H1 (cell line): Measurements from ENCODE around the gene RELN. TPM values are rescaled to one million over a fixed set of nuclear protein-coding genes. Genes with fewer than 3 reads are reported as not detected.

Experiments used
- CTCF ChIA-PET: fragments of 300-600 bp; sonication (Branson Sonifier 250); formaldehyde crosslinking; loops from one replicate; lab custom pipeline; 2021; ENCODE audit not compliant: partially characterized antibody; lab: Charles Lee
- POLR2A ChIA-PET: fragments of 300-600 bp; sonication (Branson Sonifier 250); formaldehyde crosslinking; loops from one replicate; lab custom pipeline; 2021; ENCODE audit warnings: inconsistent platforms; ENCODE audit not compliant: partially characterized antibody; lab: Charles Lee
- DNase-seq, 2 experiments: peaks; one replicate each; pipeline versions ENCODE4 v3.0.0 to v3.0.0-alpha.2; 2010 to 2022; ENCODE audit warnings: low spot score in 2 of 2, low read depth in 1 of 2, mixed read lengths in 1 of 2
- FAIRE-seq: peaks from 2 replicates; lab custom pipeline; 2011; peaks lifted over from hg19 to GRCh38; lab: Jason Lieb, UNC
- H2AFZ ChIP-seq: 2 replicates; pipeline ENCODE4 v1.8.1; 2012; ENCODE audit warnings: low read length, inconsistent platforms
- H2AK5ac ChIP-seq: 2 replicates; pipeline ENCODE4 v1.6.1; 2013; ENCODE audit warnings: low read depth, low read length
- H2BK120ac ChIP-seq: replicated peaks from 2 replicates; pipeline ENCODE3; 2013; ENCODE audit warnings: low read depth, low read length, inconsistent platforms
- H2BK12ac ChIP-seq: 2 replicates; pipeline ENCODE4 v1.6.1; 2013; ENCODE audit warnings: low read depth, low read length
- H2BK15ac ChIP-seq: 2 replicates; pipeline ENCODE4 v1.6.1; 2013; ENCODE audit warnings: low read length
- H2BK20ac ChIP-seq: 2 replicates; pipeline ENCODE4 v1.6.1; 2013; ENCODE audit warnings: low read length
- H2BK5ac ChIP-seq: 2 replicates; pipeline ENCODE4 v1.6.1; 2013; ENCODE audit warnings: low read depth, low read length
- H3K14ac ChIP-seq: 2 replicates; pipeline ENCODE4 v1.6.1; 2013; ENCODE audit warnings: inconsistent platforms; ENCODE audit not compliant: insufficient read length
- H3K18ac ChIP-seq: 2 replicates; pipeline ENCODE4 v1.6.1; 2013; ENCODE audit warnings: low read length; ENCODE audit errors: extremely low read depth
- H3K23ac ChIP-seq: 2 replicates; pipeline ENCODE4 v1.6.1; 2013; ENCODE audit warnings: inconsistent platforms; ENCODE audit not compliant: insufficient read length
- H3K23me2 ChIP-seq: 2 replicates; pipeline ENCODE4 v1.6.1; 2013; ENCODE audit warnings: low read depth, low read length
- H3K27ac ChIP-seq: 2 replicates; pipeline ENCODE4 v1.6.1; 2011; ENCODE audit warnings: low read depth, low read length, inconsistent platforms
- H3K27me3 ChIP-seq, 4 experiments: replicated peaks in 1 of 4; 1 replicate in 1 of 4; 2 replicates in 3 of 4; pipeline versions ENCODE4 v1.6.1 to v1.8.1; 2011 to 2013; ENCODE audit warnings: low read length in 3 of 4, mild to moderate bottlenecking in 3 of 4, inconsistent platforms in 2 of 4, mixed read lengths in 2 of 4, moderate library complexity in 1 of 4; ENCODE audit not compliant: control insufficient read depth in 3 of 4, insufficient read depth in 3 of 4; ENCODE audit errors: extremely low read depth in 1 of 4
- H3K36me3 ChIP-seq, 4 experiments: 2 replicates each; pipeline versions ENCODE4 v1.6.1 to v1.8.1; 2011 to 2013; ENCODE audit warnings: mild to moderate bottlenecking in 4 of 4, low read length in 3 of 4, moderate library complexity in 2 of 4, control low read depth in 1 of 4, inconsistent platforms in 1 of 4; ENCODE audit not compliant: insufficient read depth in 4 of 4, control insufficient read depth in 2 of 4
- H3K4ac ChIP-seq: replicated peaks from 2 replicates; pipeline ENCODE3; 2013; ENCODE audit warnings: low read length, low read depth, mixed read lengths, inconsistent platforms; ENCODE audit not compliant: insufficient read length
- H3K4me1 ChIP-seq, 4 experiments: replicated peaks in 1 of 4; 1 replicate in 1 of 4; 2 replicates in 3 of 4; pipeline versions ENCODE4 v1.6.1 to v1.8.1; 2011 to 2013; ENCODE audit warnings: low read length in 3 of 4, inconsistent platforms in 2 of 4, mixed read lengths in 1 of 4; ENCODE audit not compliant: insufficient read depth in 4 of 4, control insufficient read depth in 3 of 4
- H3K4me2 ChIP-seq, 2 experiments: 2 replicates each; pipeline versions ENCODE4 v1.6.1 to v1.8.1; 2011 to 2013; ENCODE audit warnings: low read depth in 2 of 2, low read length in 2 of 2, control low read depth in 1 of 2, inconsistent platforms in 1 of 2, mild to moderate bottlenecking in 1 of 2; ENCODE audit not compliant: insufficient read depth in 1 of 2
- H3K4me3 ChIP-seq, 4 experiments: fragments of 200-600, 300-600 bp in 1 of 4; sonication (generic), shearing (Covaris generic), sonication (Bioruptor Twin) in 1 of 4; 2 replicates each; pipeline versions ENCODE4 v1.5.1 to v1.8.1; 2011 to 2016; ENCODE audit warnings: low read length in 4 of 4, low read depth in 3 of 4, control low read depth in 2 of 4, inconsistent platforms in 2 of 4, mild to moderate bottlenecking in 2 of 4, mixed read lengths in 1 of 4, moderate library complexity in 1 of 4; ENCODE audit not compliant: insufficient read depth in 2 of 4; ENCODE audit errors: extremely low read depth in 1 of 4
- H3K56ac ChIP-seq: replicated peaks from 2 replicates; pipeline ENCODE3; 2013; ENCODE audit warnings: low read depth, mild to moderate bottlenecking, mixed read lengths, low read length, inconsistent platforms; ENCODE audit not compliant: insufficient read length
- H3K79me1 ChIP-seq: 2 replicates; pipeline ENCODE4 v1.6.1; 2013; ENCODE audit warnings: low read depth, low read length, control low read depth
- H3K79me2 ChIP-seq, 2 experiments: 2 replicates each; pipeline versions ENCODE4 v1.6.1 to v1.8.1; 2012 to 2013; ENCODE audit warnings: low read length in 2 of 2, mild to moderate bottlenecking in 2 of 2, inconsistent platforms in 1 of 2; ENCODE audit not compliant: insufficient read depth in 2 of 2, control insufficient read depth in 1 of 2
- H3K9ac ChIP-seq, 4 experiments: replicated peaks in 1 of 4; 1 replicate in 1 of 4; 2 replicates in 3 of 4; pipeline versions ENCODE4 v1.6.1 to v1.8.1; 2011 to 2013; ENCODE audit warnings: low read depth in 3 of 4, low read length in 3 of 4, control low read depth in 2 of 4, mild to moderate bottlenecking in 2 of 4, moderate library complexity in 2 of 4, inconsistent platforms in 1 of 4; ENCODE audit errors: extremely low read depth in 1 of 4
- H3K9me3 ChIP-seq, 2 experiments: 2 replicates each; pipeline versions ENCODE4 v1.6.1 to v1.8.1; 2012 to 2013; ENCODE audit warnings: mild to moderate bottlenecking in 2 of 2, moderate library complexity in 2 of 2, control low read depth in 1 of 2, inconsistent platforms in 1 of 2, low read depth in 1 of 2, low read length in 1 of 2, mixed read lengths in 1 of 2; ENCODE audit not compliant: insufficient read depth in 2 of 2
- H4K20me1 ChIP-seq, 2 experiments: replicated peaks in 1 of 2; 2 replicates each; pipeline versions ENCODE3 to v1.8.1; 2011 to 2013; ENCODE audit warnings: inconsistent platforms in 2 of 2, low read length in 2 of 2, mild to moderate bottlenecking in 1 of 2; ENCODE audit not compliant: insufficient read depth in 2 of 2, control insufficient read depth in 1 of 2
- H4K5ac ChIP-seq: 2 replicates; pipeline ENCODE4 v1.6.1; 2013; ENCODE audit warnings: low read length, low read depth, mixed read lengths, inconsistent platforms; ENCODE audit not compliant: insufficient read length
- H4K8ac ChIP-seq: 2 replicates; pipeline ENCODE4 v1.8.0; 2013; ENCODE audit warnings: mild to moderate bottlenecking, moderate library complexity, low read length, inconsistent platforms; ENCODE audit not compliant: insufficient read depth; ENCODE audit errors: extremely low read depth
- H4K91ac ChIP-seq: replicated peaks from 2 replicates; pipeline ENCODE3; 2013; ENCODE audit warnings: low read length, mixed read lengths, inconsistent platforms; ENCODE audit not compliant: insufficient read length
- CEBPB ChIP-seq: IDR thresholded peaks from 2 replicates; pipeline ENCODE4 v1.6.1; 2012; ENCODE audit warnings: low read depth, low read length
- CREB1 ChIP-seq: IDR thresholded peaks from 2 replicates; pipeline ENCODE4 v1.6.1; 2012; ENCODE audit warnings: inconsistent platforms
- EP300 ChIP-seq, 2 experiments: IDR thresholded peaks; 1 replicate in 1 of 2; 2 replicates in 1 of 2; pipeline ENCODE4 v1.6.1; 2011 to 2012; ENCODE audit warnings: low read depth in 2 of 2, low read length in 2 of 2, mild to moderate bottlenecking in 2 of 2, borderline replicate concordance in 1 of 2, inconsistent platforms in 1 of 2, moderate library complexity in 1 of 2
- EZH2 ChIP-seq: fragments of 200-600 bp; sonication (generic); IDR thresholded peaks from 2 replicates; pipeline ENCODE4 v1.7.1; 2012; ENCODE audit warnings: low read depth, mild to moderate bottlenecking, moderate library complexity, low read length, inconsistent platforms; ENCODE audit not compliant: severe bottlenecking
- NANOG ChIP-seq: IDR thresholded peaks from 2 replicates; pipeline ENCODE4 v1.6.1; 2011; ENCODE audit warnings: low read length, low read depth, mild to moderate bottlenecking, inconsistent platforms; ENCODE audit not compliant: insufficient read depth, poor library complexity, severe bottlenecking
- PHF8 ChIP-seq: fragments of 200-600 bp; sonication (generic); conservative IDR thresholded peaks from 2 replicates; pipeline ENCODE4 v1.7.1; 2012; ENCODE audit warnings: low read depth, mild to moderate bottlenecking, inconsistent platforms, low read length, moderate library complexity
- RXRA ChIP-seq: IDR thresholded peaks from 2 replicates; pipeline ENCODE4 v1.6.1; 2011; ENCODE audit warnings: low read depth, mild to moderate bottlenecking, low read length, moderate library complexity; ENCODE audit not compliant: insufficient read depth
- SP2 ChIP-seq: IDR thresholded peaks from 2 replicates; pipeline ENCODE4 v1.6.1; 2012; ENCODE audit warnings: mild to moderate bottlenecking, low read length, inconsistent platforms
- SRF ChIP-seq: IDR thresholded peaks from 2 replicates; pipeline ENCODE4 v1.6.1; 2011; ENCODE audit warnings: mild to moderate bottlenecking, low read depth, low read length, moderate library complexity
- WGBS, 2 experiments: shearing (Covaris generic) in 1 of 2; methylation state at CpG; one replicate each; pipeline versions ENCODE4 v1.1.6 to v1.1.7; 2013 to 2015; ENCODE audit warnings: low lambda C conversion rate in 2 of 2, mixed read lengths in 2 of 2, inconsistent platforms in 1 of 2, low coverage in 1 of 2, missing lambda C conversion rate in 1 of 2; ENCODE audit not compliant: insufficient replicate concordance in 2 of 2, insufficient coverage in 1 of 2, insufficient read length in 1 of 2; ENCODE audit errors: extremely low coverage in 1 of 2, missing lambda C conversion rate in 1 of 2; 5-methylcytosine and 5-hydroxymethylcytosine counted together
- polyA plus RNA-seq, 7 experiments: library from polyadenylated mRNA; depleted of rRNA in 3 of 7; stranded (reverse) in 5 of 7; unstranded in 2 of 7; fragments of >200 nt in 5 of 7; fragments of 200-250 nt in 2 of 7; gene quantifications; 1 replicate in 5 of 7; 2 replicates in 1 of 7; 4 replicates in 1 of 7; pipeline versions ENCODE4 v1.2.1 to v1.2.3, GENCODE V29; 2011 to 2013; ENCODE audit warnings: missing spikeins in 2 of 7, mixed read lengths in 2 of 7
- total RNA-seq: library from RNA; stranded (reverse); fragmentation: NEBNext Ultra II Directional; extraction: Animal tissue kit (Norgen Biotek cat#: 25700); gene quantifications from 2 replicates; pipeline ENCODE4 v1.2.1, GENCODE V29; 2021
- TF ChIP-seq, protein P1 (sequence below): IDR thresholded peaks from 2 replicates; pipeline ENCODE4 v1.6.1; 2011; ENCODE audit warnings: low read length, improper control_type of control experiment

Gene RELN
- total and polyA plus RNA-seq, 2 of the 8 experiments (the other 6 are each of a cell fraction or from before 2014, with no cell fraction given), result 0.03 to 0.07 TPM

DNA sequence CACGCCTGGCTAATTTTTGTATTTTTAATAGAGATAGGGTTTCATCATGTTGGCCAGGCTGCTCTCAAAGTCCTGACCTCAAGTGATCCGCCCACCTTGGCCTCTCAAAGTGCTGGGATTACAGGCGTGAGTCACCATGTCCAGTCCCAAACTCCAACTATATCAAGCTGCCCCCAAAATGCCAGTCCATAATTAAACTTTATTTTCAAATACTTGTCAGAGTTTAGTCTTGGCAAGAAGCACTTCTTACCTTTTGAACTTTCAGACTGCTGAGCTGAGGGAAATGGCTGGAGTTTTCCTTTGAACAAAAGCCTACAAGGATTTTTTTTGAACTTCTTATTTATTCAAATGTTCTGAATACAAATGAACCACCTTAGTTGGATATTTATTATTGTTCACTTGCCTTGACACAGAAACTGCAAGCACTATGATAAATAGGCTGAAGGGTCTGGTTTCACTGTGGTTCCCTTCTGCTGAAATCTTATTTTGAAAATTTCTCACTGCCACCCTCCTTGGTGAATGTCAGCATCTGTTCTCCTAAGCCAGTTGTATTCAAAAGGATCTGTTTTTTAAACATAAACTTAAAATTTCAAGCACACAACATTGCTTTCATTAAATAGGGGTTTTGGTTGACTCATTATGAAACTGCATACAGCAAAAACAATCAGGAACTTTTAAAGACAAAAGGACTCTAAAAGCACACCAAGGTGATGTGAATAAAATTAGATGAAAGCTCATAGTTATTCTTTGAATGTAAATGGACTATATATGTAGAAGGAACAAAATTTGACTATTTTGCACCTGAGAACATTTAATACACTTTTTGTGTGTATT lies 441.8 kb downstream of the RELN start:
- Histone ChIP-seq H3K4me3 (no peak overlapping the region), H3K4me2 (no peak overlapping the region), H2BK5ac (no peak overlapping the region), H4K91ac (no peak overlapping the region), H3K79me2 (no peaks in the 10 kb centered on the region), H2BK120ac (no peak overlapping the region), H2BK15ac (no peak overlapping the region), H3K4ac (no peak overlapping the region), H4K8ac (no peak overlapping the region), H3K27me3 (no peaks in the 10 kb centered on the region), H3K27ac (no peak overlapping the region), H3K56ac (no peak overlapping the region), H3K23me2 (no peaks in the 10 kb centered on the region), H3K36me3 (no peaks in the 10 kb centered on the region), H2BK20ac (no peak overlapping the region), H4K20me1 (no peaks in the 10 kb centered on the region), H3K23ac (no peak overlapping the region), H4K5ac (no peak overlapping the region), H3K9ac (no peak overlapping the region), H3K18ac (no peak overlapping the region), H3K4me1 (no peaks in the 10 kb centered on the region), H2AK5ac (no peak overlapping the region), H3K14ac (no peak overlapping the region), H3K9me3 (no peaks in the 10 kb centered on the region), H2AFZ (no peak overlapping the region), H3K79me1 (no peaks in the 10 kb centered on the region), H2BK12ac (no peak overlapping the region)
- CTCF ChIA-PET, result no interaction called here
- DNase-seq (no peak), FAIRE-seq (no peak)
- POLR2A ChIA-PET, result no interaction called here
- WGBS, 2 experiments, result 92% methylated on average over 3 of the region's 3 CpGs; no CpG with 5 or more reads in 1 of the 2 experiments
- TF ChIP-seq CEBPB, result no peak
- TF ChIP-seq CREB1, result no peak
- no peak for TF ChIP-seq SP2
- no peak for TF ChIP-seq EP300 (IDR thresholded peaks at IDR 0.05; ENCODE audit: borderline replicate concordance in 1 of 2, low read depth in 2 of 2, low read length in 2 of 2)
- TF ChIP-seq EZH2, result no peak
- no peak for TF ChIP-seq RXRA
- TF ChIP-seq, protein P1, sequence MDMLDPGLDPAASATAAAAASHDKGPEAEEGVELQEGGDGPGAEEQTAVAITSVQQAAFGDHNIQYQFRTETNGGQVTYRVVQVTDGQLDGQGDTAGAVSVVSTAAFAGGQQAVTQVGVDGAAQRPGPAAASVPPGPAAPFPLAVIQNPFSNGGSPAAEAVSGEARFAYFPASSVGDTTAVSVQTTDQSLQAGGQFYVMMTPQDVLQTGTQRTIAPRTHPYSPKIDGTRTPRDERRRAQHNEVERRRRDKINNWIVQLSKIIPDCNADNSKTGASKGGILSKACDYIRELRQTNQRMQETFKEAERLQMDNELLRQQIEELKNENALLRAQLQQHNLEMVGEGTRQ, result no peak
- no peak for TF ChIP-seq PHF8
- no peak for TF ChIP-seq NANOG
- TF ChIP-seq SRF, result no peak
